ENCODE results near the gene CFAP221.

GRCh38 chr2:119545754-119546446 is 1.7 kb downstream of the CFAP221 start:
- TF ChIP-seq, protein P1, sequence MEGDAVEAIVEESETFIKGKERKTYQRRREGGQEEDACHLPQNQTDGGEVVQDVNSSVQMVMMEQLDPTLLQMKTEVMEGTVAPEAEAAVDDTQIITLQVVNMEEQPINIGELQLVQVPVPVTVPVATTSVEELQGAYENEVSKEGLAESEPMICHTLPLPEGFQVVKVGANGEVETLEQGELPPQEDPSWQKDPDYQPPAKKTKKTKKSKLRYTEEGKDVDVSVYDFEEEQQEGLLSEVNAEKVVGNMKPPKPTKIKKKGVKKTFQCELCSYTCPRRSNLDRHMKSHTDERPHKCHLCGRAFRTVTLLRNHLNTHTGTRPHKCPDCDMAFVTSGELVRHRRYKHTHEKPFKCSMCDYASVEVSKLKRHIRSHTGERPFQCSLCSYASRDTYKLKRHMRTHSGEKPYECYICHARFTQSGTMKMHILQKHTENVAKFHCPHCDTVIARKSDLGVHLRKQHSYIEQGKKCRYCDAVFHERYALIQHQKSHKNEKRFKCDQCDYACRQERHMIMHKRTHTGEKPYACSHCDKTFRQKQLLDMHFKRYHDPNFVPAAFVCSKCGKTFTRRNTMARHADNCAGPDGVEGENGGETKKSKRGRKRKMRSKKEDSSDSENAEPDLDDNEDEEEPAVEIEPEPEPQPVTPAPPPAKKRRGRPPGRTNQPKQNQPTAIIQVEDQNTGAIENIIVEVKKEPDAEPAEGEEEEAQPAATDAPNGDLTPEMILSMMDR (IDR thresholded peaks at IDR 0.05; ENCODE audit: insufficient read depth, low read length, poor library complexity, severe bottlenecking): no peak
- no peak for TF ChIP-seq EZH2phosphoT487 (conservative IDR thresholded peaks at IDR 0.05; ENCODE audit: low read length)

Measured in SU-DHL-6 (cell line).